Stimulated activated memory B cell treated with anti-CD40 and anti-IgM and Interleukin-4, amounts not matched to agents 10 μg/mL and 1 μg/mL and 100 μg/mL, for 72 hours (primary cell): Measurements from ENCODE around the gene L3MBTL3.

Experiments
- ATAC-seq: fragments of 150-1000 bp; cut with Tn5 transposase; 2 replicates; pipeline ENCODE4 v1.10.0; 2021
- H3K27ac Mint-ChIP-seq: one replicate; pipeline ENCODE4 v1.8.0; 2022; ENCODE audit warnings: mild to moderate bottlenecking, mixed read lengths
- H3K27me3 Mint-ChIP-seq: one replicate; pipeline ENCODE4 v1.8.0; 2022; ENCODE audit warnings: mixed read lengths
- H3K36me3 Mint-ChIP-seq: one replicate; pipeline ENCODE4 v1.8.0; 2022; ENCODE audit warnings: mixed read lengths
- H3K4me1 Mint-ChIP-seq: one replicate; pipeline ENCODE4 v1.8.0; 2022; ENCODE audit warnings: mixed read lengths
- H3K4me3 Mint-ChIP-seq: one replicate; pipeline ENCODE4 v1.8.0; 2022; ENCODE audit warnings: mild to moderate bottlenecking, moderate library complexity, mixed read lengths
- H3K9me3 Mint-ChIP-seq: one replicate; pipeline ENCODE4 v1.8.0; 2022; ENCODE audit warnings: mixed read lengths

Gene L3MBTL3

DNA sequence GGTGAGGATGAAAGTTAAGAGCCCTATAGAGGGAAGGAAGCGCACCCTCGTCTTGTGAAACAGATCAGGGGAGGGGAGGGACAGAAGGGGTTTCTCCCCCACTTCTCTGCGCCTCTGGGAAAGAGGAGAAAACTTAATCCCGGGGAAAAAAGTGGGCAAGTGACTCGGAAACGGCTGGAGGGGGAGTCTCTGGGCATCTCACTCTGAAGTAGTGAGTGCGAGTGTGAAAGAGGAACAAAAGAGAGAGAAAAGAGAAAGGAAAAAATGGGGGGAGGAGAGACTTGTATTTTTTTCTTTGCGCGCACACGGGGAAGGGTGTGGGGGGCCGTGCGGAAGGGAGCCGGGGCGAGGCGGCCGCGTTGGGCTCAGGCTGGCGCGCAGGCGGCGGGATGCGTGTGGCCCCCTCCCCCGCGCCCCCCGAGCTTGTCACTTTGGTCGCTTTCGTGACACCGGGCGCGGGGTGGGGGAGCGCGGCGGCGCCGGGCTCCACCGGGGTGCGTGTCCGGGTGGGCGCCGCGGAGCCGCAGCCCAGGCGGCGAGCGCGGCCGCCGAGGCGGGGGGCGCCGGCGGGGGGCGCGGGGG lies 454 bp downstream of the L3MBTL3 start:
- Mint-ChIP-seq H3K27ac (peak overlapping the region; percentile 94), H3K9me3 (no peaks in the 10 kb centered on the region), H3K4me1 (peaks cover 24% of the 10 kb centered on the region), H3K27me3 (no peaks in the 10 kb centered on the region), H3K4me3 (peak overlapping the region; percentile 94), H3K36me3 (no peaks in the 10 kb centered on the region)
- peak; percentile 66 for ATAC-seq

DNA sequence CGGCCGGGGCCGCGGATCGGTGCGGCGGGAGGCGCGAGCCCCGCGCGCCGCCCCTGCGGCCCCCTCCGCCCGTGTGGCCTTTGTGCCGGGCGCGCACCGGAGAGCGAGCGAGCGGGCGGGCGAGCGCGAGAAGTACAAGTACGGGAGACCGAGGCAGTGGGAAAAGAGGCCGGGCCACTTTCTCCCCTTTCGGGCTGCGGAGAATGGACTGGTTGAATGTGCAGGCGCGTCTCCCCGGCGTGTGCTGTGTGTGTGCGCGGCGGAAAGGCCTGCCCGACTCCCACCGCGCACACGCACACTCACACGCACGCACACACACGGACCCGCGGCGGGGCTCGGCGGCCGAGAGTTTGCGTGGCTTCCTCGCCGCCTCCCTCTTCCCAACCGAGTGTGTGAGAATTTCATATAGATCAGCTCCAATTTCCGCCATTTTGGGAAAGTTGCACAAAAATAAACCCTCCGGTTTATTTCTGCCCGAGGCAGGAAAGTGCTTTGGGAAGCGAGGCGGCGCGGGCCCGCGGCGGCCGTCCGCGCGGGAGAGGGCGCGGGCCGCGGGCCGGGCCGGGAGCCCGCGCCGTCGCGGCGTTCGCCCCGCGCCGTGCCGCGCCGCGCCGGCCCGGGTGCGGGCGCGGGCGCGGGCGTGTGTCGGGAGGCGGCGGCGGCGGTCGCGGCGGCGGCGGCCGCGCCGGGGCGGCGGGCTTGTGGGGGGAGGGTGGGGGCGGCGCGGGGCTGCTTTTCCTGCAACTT lies 1.1 kb downstream of the L3MBTL3 start:
- Mint-ChIP-seq H3K27me3 (no peaks in the 10 kb centered on the region), H3K27ac (peak overlapping the region; percentile 94), H3K36me3 (no peaks in the 10 kb centered on the region), H3K4me1 (peaks cover 27% of the 10 kb centered on the region), H3K9me3 (no peaks in the 10 kb centered on the region), H3K4me3 (peak overlapping the region; percentile 93)
- ATAC-seq = peak; percentile 31

DNA sequence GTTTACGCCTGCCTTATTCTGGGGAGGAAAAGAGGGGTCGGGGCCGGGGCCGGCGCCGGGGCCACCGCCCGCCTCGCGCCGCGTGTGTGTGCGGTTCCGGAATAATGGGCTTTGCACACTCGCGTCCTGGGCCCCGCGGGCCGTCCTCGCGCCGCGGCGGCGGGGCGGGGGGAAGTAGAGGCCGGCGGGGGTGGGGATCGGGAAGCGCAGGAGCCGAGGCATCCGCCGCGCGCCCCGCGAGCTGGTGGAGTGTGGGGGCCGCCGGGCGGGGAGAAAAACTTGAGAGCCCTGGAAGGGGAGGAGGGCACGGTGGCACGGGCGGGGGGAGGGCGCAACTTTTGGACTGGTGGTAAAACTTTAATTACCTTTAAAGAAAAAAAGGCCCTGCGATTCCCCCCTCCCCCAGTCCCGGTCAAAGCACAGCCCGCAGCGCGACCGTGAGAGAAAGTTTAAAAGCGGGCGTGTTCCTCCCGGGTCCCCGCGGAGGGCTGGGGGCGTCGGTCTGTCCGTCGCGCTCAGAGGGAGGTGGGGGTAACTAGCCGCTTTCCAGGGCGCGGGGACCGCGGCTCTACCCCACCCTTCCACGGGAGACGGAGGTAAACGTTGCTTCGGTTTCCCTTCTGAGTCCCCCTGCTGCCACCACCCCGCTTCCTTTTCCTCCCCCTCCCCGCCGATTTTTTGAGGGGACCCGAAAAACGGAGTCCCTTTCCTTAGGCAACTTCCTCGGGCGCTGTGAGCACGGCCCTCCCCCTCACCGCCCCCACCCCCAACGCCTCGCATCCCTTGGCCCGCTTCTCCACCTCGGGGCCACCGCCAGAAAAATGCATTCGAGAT lies 1.9 kb downstream of the L3MBTL3 start:
- H3K9me3 Mint-ChIP-seq = no peaks in the 10 kb centered on the region
- peaks cover 4% of the 10 kb centered on the region for H3K36me3 Mint-ChIP-seq
- no peaks in the 10 kb centered on the region for H3K27me3 Mint-ChIP-seq
- peaks cover 32% of the 10 kb centered on the region for H3K4me1 Mint-ChIP-seq
- peak; percentile 51 for ATAC-seq
- H3K27ac Mint-ChIP-seq = peak overlapping the region; percentile 94
- H3K4me3 Mint-ChIP-seq = peak overlapping the region; percentile 92

DNA sequence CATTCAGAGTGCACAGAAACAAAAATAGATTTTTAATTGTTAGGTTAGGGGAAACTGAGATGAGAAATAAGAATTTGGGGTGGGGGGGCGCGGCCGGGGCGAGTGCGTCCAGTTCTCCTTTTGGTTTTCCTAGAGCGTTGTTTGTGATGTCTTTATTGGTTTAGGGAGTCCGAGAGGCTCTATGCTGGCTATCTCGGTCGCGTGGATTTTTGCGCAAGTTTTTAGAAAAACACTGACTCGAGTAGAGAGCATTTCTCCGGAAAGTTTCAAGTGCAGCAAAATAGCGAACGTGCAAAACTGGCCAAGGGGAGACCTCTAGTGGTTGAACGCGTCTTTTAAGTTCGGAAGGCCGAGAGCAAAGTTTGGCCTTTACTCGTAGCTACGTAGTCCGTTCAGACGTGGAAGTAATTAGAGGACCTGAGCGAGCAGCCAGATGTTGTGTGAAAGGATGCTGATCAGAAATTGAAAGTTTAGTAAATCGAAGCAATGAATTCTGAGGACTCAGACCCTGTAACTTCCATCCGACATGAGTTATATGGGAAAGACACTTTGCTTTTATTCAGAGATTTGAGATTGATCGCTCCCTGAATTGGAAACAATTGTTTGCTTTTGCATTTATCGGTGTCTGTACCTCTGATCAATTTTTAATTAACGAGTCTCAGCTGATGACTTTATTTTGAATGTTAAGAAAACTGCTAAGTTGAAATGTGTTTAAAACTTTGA lies 2.7 kb downstream of the L3MBTL3 start:
- Mint-ChIP-seq H3K27ac (peak overlapping the region; percentile 94), H3K9me3 (no peaks in the 10 kb centered on the region), H3K27me3 (no peaks in the 10 kb centered on the region), H3K36me3 (peaks cover 8% of the 10 kb centered on the region), H3K4me3 (peak overlapping the region; percentile 92), H3K4me1 (peaks cover 38% of the 10 kb centered on the region)
- ATAC-seq = peak; percentile 79

DNA sequence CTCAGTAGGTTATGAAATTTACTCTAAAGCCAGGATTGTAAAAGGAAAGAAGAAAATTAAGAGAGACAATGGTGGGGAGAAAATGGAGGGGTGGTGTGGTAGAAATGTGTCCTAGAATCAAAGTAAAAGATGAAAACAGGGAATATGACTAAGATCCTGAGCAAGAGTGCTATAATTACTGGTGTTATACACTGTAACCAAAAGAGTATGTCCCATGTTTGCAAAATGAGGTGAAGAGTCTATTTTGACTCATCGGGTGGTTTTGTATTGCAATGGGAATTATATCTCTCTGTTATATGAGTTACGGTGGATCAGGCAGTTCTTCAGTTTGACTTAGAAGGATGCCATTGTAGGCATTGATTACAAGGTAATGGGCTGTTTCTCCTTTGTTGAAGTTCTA lies 8.5 kb downstream of the L3MBTL3 start:
- peaks cover 60% of the 10 kb centered on the region for H3K4me1 Mint-ChIP-seq
- ATAC-seq = no peak
- peaks cover 9% of the 10 kb centered on the region for H3K36me3 Mint-ChIP-seq
- no peaks in the 10 kb centered on the region for H3K27me3 Mint-ChIP-seq
- H3K27ac Mint-ChIP-seq = peak overlapping the region; percentile 69
- no peak overlapping the region for H3K4me3 Mint-ChIP-seq
- no peaks in the 10 kb centered on the region for H3K9me3 Mint-ChIP-seq

DNA sequence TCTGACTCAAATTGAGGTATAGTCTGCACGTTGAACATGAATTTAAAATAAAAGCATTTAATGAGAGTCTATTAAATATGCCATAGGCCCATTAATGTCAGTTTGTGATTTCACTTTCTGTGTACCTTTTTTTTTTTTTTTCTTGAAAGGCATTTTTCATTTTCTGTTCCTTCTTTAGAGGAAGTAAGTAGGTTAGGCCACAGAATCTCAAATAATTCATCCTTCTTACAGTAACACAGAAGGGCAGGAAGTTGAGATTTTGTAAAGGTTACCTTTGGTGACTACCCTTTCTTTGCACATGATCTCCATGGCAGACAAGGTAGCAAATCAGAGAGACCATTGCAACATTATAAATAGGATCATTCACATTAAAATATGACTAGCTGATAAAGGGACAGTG lies 9.6 kb downstream of the L3MBTL3 start:
- Mint-ChIP-seq H3K4me3 (no peak overlapping the region), H3K9me3 (no peaks in the 10 kb centered on the region), H3K4me1 (peaks cover 60% of the 10 kb centered on the region), H3K27ac (peak overlapping the region; percentile 69), H3K36me3 (peaks cover 18% of the 10 kb centered on the region), H3K27me3 (no peaks in the 10 kb centered on the region)
- peak; percentile 87 for ATAC-seq

DNA sequence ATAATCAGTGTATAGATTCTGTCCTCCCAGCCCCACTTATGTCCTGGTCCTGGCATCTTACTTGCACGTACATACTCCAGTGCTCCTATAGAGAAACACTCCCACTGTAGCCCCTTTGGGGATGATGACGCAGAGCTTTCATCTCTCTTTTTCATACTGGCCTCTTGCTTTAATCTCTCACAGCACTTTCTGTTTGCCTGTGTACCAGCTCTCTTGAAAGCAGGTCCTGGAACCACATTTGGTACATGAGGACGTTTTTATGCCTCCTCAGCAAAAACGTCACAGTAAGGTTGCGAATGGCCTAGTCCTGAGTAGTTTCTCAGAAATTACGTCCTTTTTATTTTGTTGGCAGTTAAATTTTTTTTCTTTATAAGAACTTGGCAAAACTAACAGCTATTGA lies 10.8 kb downstream of the L3MBTL3 start:
- H3K4me1 Mint-ChIP-seq = peaks cover 56% of the 10 kb centered on the region
- H3K4me3 Mint-ChIP-seq = no peak overlapping the region
- no peaks in the 10 kb centered on the region for H3K9me3 Mint-ChIP-seq
- H3K36me3 Mint-ChIP-seq = peaks cover 23% of the 10 kb centered on the region
- peak overlapping the region; percentile 69 for H3K27ac Mint-ChIP-seq
- no peaks in the 10 kb centered on the region for H3K27me3 Mint-ChIP-seq
- no peak for ATAC-seq

GRCh38 chr6:130032758-130033340 lies 14.5 kb downstream of the L3MBTL3 start:
- H3K9me3 Mint-ChIP-seq = no peaks in the 10 kb centered on the region
- no peak overlapping the region for H3K4me3 Mint-ChIP-seq
- peaks cover 27% of the 10 kb centered on the region for H3K36me3 Mint-ChIP-seq
- H3K4me1 Mint-ChIP-seq = peaks cover 51% of the 10 kb centered on the region
- H3K27ac Mint-ChIP-seq = no peak overlapping the region
- ATAC-seq = no peak
- no peaks in the 10 kb centered on the region for H3K27me3 Mint-ChIP-seq

- no peaks in the 10 kb centered on the region for H3K9me3 Mint-ChIP-seq
- H3K36me3 Mint-ChIP-seq = peaks cover 27% of the 10 kb centered on the region
- H3K27me3 Mint-ChIP-seq = no peaks in the 10 kb centered on the region
- no peak overlapping the region for H3K27ac Mint-ChIP-seq
- peaks cover 50% of the 10 kb centered on the region for H3K4me1 Mint-ChIP-seq
- H3K4me3 Mint-ChIP-seq = no peak overlapping the region
- ATAC-seq = no peak
Measured at GRCh38 chr6:130033949-130034348, 15.6 kb downstream of the L3MBTL3 start.

DNA sequence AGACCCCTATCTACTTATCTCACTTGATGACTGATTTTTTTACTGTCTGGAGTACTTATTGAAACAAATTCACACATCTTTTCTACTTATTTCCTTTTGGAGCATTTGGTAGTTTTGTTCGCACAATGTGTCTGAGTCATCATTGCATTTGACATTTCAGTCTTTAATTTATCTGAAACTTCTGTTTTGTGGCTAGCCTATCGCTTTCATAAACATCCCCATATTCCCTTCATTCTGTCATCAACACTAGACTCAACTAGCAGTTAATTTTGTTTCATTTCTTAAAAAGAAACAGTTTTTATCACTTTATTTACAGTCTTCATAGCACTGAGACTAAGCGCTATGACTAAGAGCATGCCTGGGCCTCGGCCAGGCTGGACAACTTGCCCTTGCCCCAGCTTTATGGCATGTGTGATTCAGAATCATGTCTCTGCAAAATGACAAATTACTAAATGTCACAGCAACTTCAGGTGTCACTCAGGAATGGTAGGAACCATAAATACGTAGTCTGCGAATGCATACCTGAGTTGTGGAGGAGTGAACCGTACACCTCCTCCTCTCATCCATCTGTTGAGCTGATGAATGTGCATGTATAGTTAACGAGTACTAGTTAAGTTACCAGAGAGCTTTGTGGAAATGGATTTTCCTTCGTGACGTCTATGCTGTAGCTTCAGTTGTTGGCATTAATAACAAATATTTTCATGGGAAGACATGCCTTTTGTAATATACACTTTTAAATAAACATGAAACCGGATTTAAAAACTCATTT lies 16.2 kb downstream of the L3MBTL3 start:
- H3K27me3 Mint-ChIP-seq = no peaks in the 10 kb centered on the region
- no peak for ATAC-seq
- H3K9me3 Mint-ChIP-seq = no peaks in the 10 kb centered on the region
- H3K27ac Mint-ChIP-seq = no peak overlapping the region
- peaks cover 27% of the 10 kb centered on the region for H3K36me3 Mint-ChIP-seq
- no peak overlapping the region for H3K4me3 Mint-ChIP-seq
- H3K4me1 Mint-ChIP-seq = peaks cover 50% of the 10 kb centered on the region

DNA sequence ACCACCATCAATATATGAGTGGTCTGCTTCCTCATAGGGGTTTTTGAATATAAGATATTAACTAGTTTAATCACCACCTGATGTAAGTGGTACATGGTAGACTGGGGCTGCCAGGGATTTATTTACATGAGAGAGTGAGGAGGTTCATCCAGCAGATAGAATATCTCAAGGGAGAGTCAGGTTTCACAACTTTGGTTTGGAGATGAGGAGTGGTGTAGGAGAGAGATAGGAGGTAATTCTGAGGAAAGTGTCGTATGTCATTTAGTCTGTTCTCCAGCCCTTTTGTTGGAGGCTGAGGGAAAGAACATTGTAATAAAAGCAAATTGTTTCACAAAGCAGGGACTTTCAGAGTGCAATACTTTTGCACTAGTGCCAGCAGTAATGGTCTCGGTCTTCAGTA lies 16.8 kb downstream of the L3MBTL3 start:
- H3K27ac Mint-ChIP-seq = no peak overlapping the region
- peaks cover 50% of the 10 kb centered on the region for H3K4me1 Mint-ChIP-seq
- no peaks in the 10 kb centered on the region for H3K27me3 Mint-ChIP-seq
- ATAC-seq = no peak
- peaks cover 27% of the 10 kb centered on the region for H3K36me3 Mint-ChIP-seq
- no peaks in the 10 kb centered on the region for H3K9me3 Mint-ChIP-seq
- H3K4me3 Mint-ChIP-seq = no peak overlapping the region

DNA sequence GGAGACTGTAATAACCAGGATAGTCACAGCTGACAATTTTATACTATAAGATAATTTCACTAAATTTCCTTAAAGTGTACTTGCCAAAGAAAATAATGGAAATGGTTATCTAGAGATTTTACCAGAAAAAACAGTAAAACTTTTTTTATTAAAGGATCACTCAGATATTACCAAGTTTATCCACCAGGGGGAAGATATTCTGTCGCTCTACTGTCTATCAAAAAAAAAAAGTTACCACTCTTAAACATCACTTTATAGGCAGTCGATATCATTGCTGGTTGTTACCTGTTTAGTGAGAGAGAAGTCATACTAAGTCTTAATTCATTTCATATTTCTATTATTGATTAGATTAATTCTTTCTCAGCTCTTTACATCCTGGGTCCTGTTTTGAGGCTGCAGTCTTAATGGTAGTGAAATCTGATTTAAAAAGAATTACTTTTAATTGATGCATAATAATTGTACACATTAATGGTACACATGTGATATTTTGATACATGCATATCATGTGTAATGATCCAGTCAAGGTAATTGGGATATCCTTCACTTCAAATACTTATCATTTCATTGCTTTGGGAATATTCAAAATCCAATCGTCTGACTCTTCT lies 18.9 kb downstream of the L3MBTL3 start:
- peaks cover 55% of the 10 kb centered on the region for H3K4me1 Mint-ChIP-seq
- H3K9me3 Mint-ChIP-seq = no peaks in the 10 kb centered on the region
- H3K27ac Mint-ChIP-seq = no peak overlapping the region
- H3K4me3 Mint-ChIP-seq = no peak overlapping the region
- ATAC-seq = no peak
- peaks cover 22% of the 10 kb centered on the region for H3K36me3 Mint-ChIP-seq
- no peaks in the 10 kb centered on the region for H3K27me3 Mint-ChIP-seq

GRCh38 chr6:130041594-130041993 lies 23.2 kb downstream of the L3MBTL3 start:
- peaks cover 24% of the 10 kb centered on the region for H3K4me1 Mint-ChIP-seq
- no peak overlapping the region for H3K4me3 Mint-ChIP-seq
- ATAC-seq = no peak
- no peaks in the 10 kb centered on the region for H3K9me3 Mint-ChIP-seq
- H3K27ac Mint-ChIP-seq = peak overlapping the region; percentile 18
- peaks cover 21% of the 10 kb centered on the region for H3K36me3 Mint-ChIP-seq
- no peaks in the 10 kb centered on the region for H3K27me3 Mint-ChIP-seq

DNA sequence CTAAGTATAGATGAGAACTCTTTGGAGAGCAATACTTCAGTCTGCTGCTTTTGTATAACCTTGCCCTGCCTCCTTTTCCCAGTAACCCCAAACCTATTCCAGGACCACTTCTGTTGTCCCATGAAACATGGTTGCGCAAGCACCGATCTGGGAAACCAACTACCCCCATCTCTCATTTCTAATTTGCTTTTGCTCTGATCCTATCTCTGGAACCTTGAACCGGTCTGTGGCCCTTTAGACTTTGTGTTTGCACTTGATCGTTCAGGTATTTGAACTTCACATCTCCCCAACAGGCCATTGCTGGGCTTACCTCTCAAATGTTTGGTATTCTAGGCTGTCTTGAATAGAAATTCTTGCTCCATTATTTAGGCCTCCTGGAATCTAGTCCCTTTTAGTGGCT lies 25.0 kb downstream of the L3MBTL3 start:
- H3K4me1 Mint-ChIP-seq = peaks cover 20% of the 10 kb centered on the region

More for the DNA sequence above, 25.0 kb downstream of the L3MBTL3 start:
- peaks cover 21% of the 10 kb centered on the region for H3K36me3 Mint-ChIP-seq
- H3K4me3 Mint-ChIP-seq = no peak overlapping the region
- H3K27ac Mint-ChIP-seq = no peak overlapping the region
- no peaks in the 10 kb centered on the region for H3K9me3 Mint-ChIP-seq
- no peak for ATAC-seq
- no peaks in the 10 kb centered on the region for H3K27me3 Mint-ChIP-seq
